Activated CD4-positive, alpha-beta T cell treated with anti-CD3 and anti-CD28 coated beads, Interleukin-2, Interleukin-6, amounts not matched to agents 100 ng/mL and 50 ng/mL, durations not matched to agents 16 hours and 8 hours (primary cell): ENCODE measurements around the gene TASP1.
"Not testable (repeated sequence)": the region's sequence is repeated elsewhere in the genome, so short reads cannot be mapped to it uniquely, and the experiment has no call there.

ENCODE experiments used
- DNase-seq: peaks from one replicate; pipeline ENCODE4 v3.0.0-alpha.2; 2020

The TASP1 gene

GRCh38 chr20:13492001-13492481 lies 146.7 kb downstream of the TASP1 start:
- no peak for DNase-seq

GRCh38 chr20:13487202-13487601 lies 151.5 kb downstream of the TASP1 start:
- DNase-seq, result no peak

- DNase-seq, result no peak
Measured at GRCh38 chr20:13486694-13487093, 152.0 kb downstream of the TASP1 start.

- DNase-seq, result no peak
Measured at GRCh38 chr20:13485576-13485975, 153.2 kb downstream of the TASP1 start.

- DNase-seq, result not testable (repeated sequence)
Measured at GRCh38 chr20:13485019-13485418, 153.7 kb downstream of the TASP1 start.

GRCh38 chr20:13483472-13483871 lies 155.3 kb downstream of the TASP1 start:
- DNase-seq, result not testable (repeated sequence)

GRCh38 chr20:13478366-13478765 lies 160.4 kb downstream of the TASP1 start:
- no peak for DNase-seq

- DNase-seq, result no peak
Measured at GRCh38 chr20:13474467-13474866, 164.3 kb downstream of the TASP1 start.

- DNase-seq, result no peak
Measured at GRCh38 chr20:13469262-13469661, 169.5 kb downstream of the TASP1 start.

GRCh38 chr20:13468166-13468565 lies 170.6 kb downstream of the TASP1 start:
- DNase-seq, result no peak

- no peak for DNase-seq
Measured at GRCh38 chr20:13464702-13465101, 174.0 kb downstream of the TASP1 start.

- no peak for DNase-seq
Measured at GRCh38 chr20:13461849-13462458, 176.8 kb downstream of the TASP1 start.

- DNase-seq, result peak; percentile 25
Measured at GRCh38 chr20:13458860-13459451, 179.8 kb downstream of the TASP1 start.

- DNase-seq, result no peak
Measured at GRCh38 chr20:13457487-13457886, 181.2 kb downstream of the TASP1 start.

- no peak for DNase-seq
Measured at GRCh38 chr20:13455713-13456112, 183.0 kb downstream of the TASP1 start.

- no peak for DNase-seq
Measured at GRCh38 chr20:13453367-13453766, 185.4 kb downstream of the TASP1 start.

- DNase-seq, result no peak
Measured at GRCh38 chr20:13452470-13453124, 186.1 kb downstream of the TASP1 start.

GRCh38 chr20:13449868-13450434 lies 188.8 kb downstream of the TASP1 start:
- no peak for DNase-seq

- DNase-seq, result no peak
Measured at GRCh38 chr20:13447385-13448180, 191.1 kb downstream of the TASP1 start.

- DNase-seq, result no peak
Measured at GRCh38 chr20:13443690-13444089, 195.0 kb downstream of the TASP1 start.

GRCh38 chr20:13442986-13443385 lies 195.7 kb downstream of the TASP1 start:
- DNase-seq, result no peak

- no peak for DNase-seq
Measured at GRCh38 chr20:13441388-13441787, 197.3 kb downstream of the TASP1 start.

- DNase-seq, result no peak
Measured at GRCh38 chr20:13436530-13436929, 202.2 kb downstream of the TASP1 start.
